KOPT-K1 (cell line): ENCODE data around the gene SYNE3.

Experiments used
- H3K27ac ChIP-seq: fragments of 200-600 bp; sonication (generic); 2 replicates; pipeline ENCODE4 v1.5.1; 2016; ENCODE audit warnings: antibody characterized with exemption, mild to moderate bottlenecking, low read depth, low read length; ENCODE audit not compliant: poor library complexity, severe bottlenecking
- H3K36me3 ChIP-seq: fragments of 200-600 bp; sonication (generic); 2 replicates; pipeline ENCODE4 v1.5.1; 2017; ENCODE audit warnings: antibody characterized with exemption, mild to moderate bottlenecking, low read length, moderate library complexity; ENCODE audit not compliant: insufficient read depth
- H3K9me3 ChIP-seq: fragments of 200-600 bp; sonication (generic); 2 replicates; pipeline ENCODE4 v1.5.1; 2017; ENCODE audit warnings: antibody characterized with exemption, low read length, mild to moderate bottlenecking; ENCODE audit not compliant: insufficient read depth, poor library complexity, severe bottlenecking

Gene SYNE3

GRCh38 chr14:95475540-95476240 lies 40.8 kb downstream of the SYNE3 start:
- H3K27ac ChIP-seq: peak overlapping the region; percentile 88

GRCh38 chr14:95474941-95475340 lies 41.5 kb downstream of the SYNE3 start:
- Histone ChIP-seq H3K36me3 (peaks cover 2% of the 10 kb centered on the region; the same call in 1 of the 2 replicates), H3K9me3 (no peaks in the 10 kb centered on the region), H3K27ac (peak overlapping the region; percentile 88)

More at GRCh38 chr14:95475540-95476240, 40.8 kb downstream of the SYNE3 start:
- Histone ChIP-seq H3K9me3 (no peaks in the 10 kb centered on the region), H3K36me3 (no peaks in the 10 kb centered on the region)

DNA sequence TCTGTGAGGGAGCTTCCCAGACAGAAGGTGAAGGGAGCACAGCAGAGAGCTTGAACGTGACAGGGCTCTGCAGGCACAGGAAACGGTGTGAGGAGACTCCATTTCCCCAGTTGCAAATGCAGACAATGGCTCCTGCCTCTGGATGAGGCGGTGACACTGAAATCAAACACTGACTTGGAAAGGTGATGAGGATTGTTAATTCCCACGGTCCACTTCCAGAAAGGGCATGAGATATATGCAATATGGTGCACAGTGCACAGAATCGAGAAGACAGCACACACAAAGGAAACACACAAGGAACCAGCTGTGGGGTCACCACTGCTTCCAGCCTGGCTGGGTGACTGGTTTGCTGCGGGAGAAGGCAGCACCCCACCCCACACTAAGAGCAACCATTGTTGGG lies 42.0 kb downstream of the SYNE3 start:
- Histone ChIP-seq H3K9me3 (no peaks in the 10 kb centered on the region), H3K36me3 (peaks cover 5% of the 10 kb centered on the region; the same call in 1 of the 2 replicates)

DNA sequence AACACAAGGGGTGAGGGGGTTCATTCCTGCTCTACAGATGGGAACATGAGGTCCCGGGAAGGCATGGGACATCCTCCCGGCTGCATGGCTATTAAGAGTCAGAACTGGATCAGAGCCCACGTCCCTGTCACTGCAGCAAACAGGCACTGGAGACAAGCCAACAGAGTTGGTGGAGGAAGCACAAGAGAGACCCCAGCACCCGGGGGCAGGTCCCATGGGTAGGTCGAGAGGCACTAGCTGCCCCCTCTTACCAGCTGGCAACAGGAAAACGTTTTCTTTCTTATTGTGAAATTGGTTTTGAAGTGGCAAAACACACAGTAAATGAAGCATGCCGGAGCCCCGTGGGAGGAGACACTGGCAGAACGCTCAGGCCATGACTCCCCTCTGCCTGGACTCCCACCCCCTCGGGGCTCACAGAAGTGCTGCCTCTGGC lies 43.6 kb downstream of the SYNE3 start:
- Histone ChIP-seq H3K9me3 (no peaks in the 10 kb centered on the region), H3K36me3 (peaks cover 5% of the 10 kb centered on the region; the same call in 1 of the 2 replicates), H3K27ac (peak overlapping the region; percentile 88)

More for the DNA sequence above, 42.0 kb downstream of the SYNE3 start:
- H3K27ac ChIP-seq: peak overlapping the region; percentile 88

DNA sequence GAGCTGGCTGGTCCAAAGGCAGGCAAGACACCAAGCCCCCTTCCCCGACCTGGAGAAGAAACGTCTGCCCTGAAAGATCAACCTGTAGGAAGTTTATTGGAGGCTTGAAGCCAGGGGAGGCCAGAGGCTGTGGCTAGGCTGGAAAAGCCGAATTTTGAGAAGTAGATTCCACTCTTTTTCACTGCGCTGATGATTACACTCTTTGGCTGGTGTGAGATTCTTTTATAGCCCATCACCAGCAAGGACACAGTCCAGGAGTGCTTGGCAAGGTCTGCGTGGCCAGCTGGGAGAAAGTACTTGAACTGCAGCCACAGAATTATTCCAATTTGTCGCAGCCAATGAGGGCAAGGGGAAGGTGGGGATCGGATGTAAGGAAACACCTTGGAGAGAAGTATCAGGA lies 45.0 kb downstream of the SYNE3 start:
- H3K27ac ChIP-seq: peak overlapping the region; percentile 88
- H3K36me3 ChIP-seq: peaks cover 10% of the 10 kb centered on the region; the same call in 1 of the 2 replicates

DNA sequence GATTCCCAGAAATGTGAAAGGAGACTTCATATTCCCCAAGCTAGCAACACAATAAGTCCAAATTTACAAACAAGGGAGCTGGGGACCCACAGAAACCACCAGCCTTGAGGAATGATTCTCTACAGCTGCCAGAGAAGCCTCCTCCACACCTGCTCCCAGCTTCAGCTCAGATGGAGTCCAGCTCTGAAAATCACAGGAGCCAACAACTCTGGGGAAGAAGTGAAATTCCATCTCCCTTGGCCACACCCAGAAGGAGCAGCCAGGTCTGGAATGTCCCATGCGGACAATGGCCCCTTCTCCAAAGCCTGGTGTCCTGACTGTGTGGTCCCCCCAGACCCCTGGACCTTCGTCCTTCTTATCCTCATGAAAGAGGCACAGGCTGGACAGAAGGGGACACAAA lies 45.4 kb downstream of the SYNE3 start:
- Histone ChIP-seq H3K9me3 (no peaks in the 10 kb centered on the region), H3K36me3 (peaks cover 11% of the 10 kb centered on the region; the same call in 1 of the 2 replicates), H3K27ac (peak overlapping the region; percentile 88)

More for the DNA sequence above, 45.0 kb downstream of the SYNE3 start:
- H3K9me3 ChIP-seq: no peaks in the 10 kb centered on the region

GRCh38 chr14:95469134-95469481 lies 47.3 kb downstream of the SYNE3 start:
- H3K36me3 ChIP-seq: peaks cover 20% of the 10 kb centered on the region
- no peak overlapping the region for H3K27ac ChIP-seq
- H3K9me3 ChIP-seq: no peaks in the 10 kb centered on the region

- Histone ChIP-seq H3K27ac (no peak overlapping the region), H3K36me3 (peaks cover 20% of the 10 kb centered on the region), H3K9me3 (no peaks in the 10 kb centered on the region)
These were observed 47.9 kb downstream of the SYNE3 start for GRCh38 chr14:95468448-95469133.

- peaks cover 20% of the 10 kb centered on the region for H3K36me3 ChIP-seq
- H3K27ac ChIP-seq: no peak overlapping the region
- no peaks in the 10 kb centered on the region for H3K9me3 ChIP-seq
These were observed 48.8 kb downstream of the SYNE3 start for GRCh38 chr14:95467657-95468056.

DNA sequence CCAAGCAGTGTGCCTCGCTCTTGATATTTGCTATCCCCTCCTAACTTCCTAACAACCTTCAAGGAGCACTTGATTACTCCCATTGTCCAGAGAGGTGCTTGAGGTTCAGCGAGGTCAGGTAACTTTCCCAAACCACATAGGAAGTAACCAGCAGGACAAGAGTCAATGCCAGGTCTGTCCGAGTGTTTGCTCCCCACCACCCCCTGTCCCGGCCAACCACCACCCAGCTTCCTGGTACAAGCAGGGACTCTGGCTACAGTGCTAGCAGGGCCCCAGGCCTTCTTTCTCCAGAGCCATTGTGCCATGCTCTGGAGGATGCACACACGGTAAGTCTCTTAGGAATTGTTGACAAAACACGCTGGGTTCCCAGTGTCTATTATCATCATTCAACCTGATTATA lies 49.2 kb downstream of the SYNE3 start:
- no peak overlapping the region for H3K27ac ChIP-seq
- no peaks in the 10 kb centered on the region for H3K9me3 ChIP-seq
- peaks cover 20% of the 10 kb centered on the region for H3K36me3 ChIP-seq
